GM23338 (cell line): ENCODE measurements around the gene POLG2. TPM values are rescaled to one million over a fixed set of nuclear protein-coding genes. Genes with fewer than 3 reads are reported as not detected.

Experiments
- ATAC-seq: fragments of 200-7000 bp; cut with Tn5 transposase; 3 replicates; pipeline ENCODE4 v1.9.1; 2020
- DNase-seq: peaks from one replicate; pipeline ENCODE4 v3.0.0-alpha.2; 2015; ENCODE audit warnings: low spot score
- H2AFZ ChIP-seq: fragments of 200-600 bp; sonication (generic); 2 replicates; pipeline ENCODE4 v1.8.0; 2016; ENCODE audit warnings: antibody characterized with exemption, mild to moderate bottlenecking, moderate library complexity
- H3F3A ChIP-seq: fragments of 200-600 bp; sonication (generic); replicated peaks from 2 replicates; pipeline ENCODE4 v1.8.0; 2017; ENCODE audit warnings: antibody characterized with exemption, mixed run types, low read depth
- H3K27ac ChIP-seq: fragments of 200-600 bp; sonication (generic); 2 replicates; pipeline ENCODE4 v1.6.1; 2016; ENCODE audit warnings: low read depth
- H3K27me3 ChIP-seq: fragments of 200-600 bp; sonication (generic); 2 replicates; pipeline ENCODE4 v1.8.0; 2016; ENCODE audit warnings: mild to moderate bottlenecking, mixed run types, moderate library complexity; ENCODE audit not compliant: insufficient read depth
- H3K36me3 ChIP-seq: fragments of 200-600 bp; sonication (generic); 2 replicates; pipeline ENCODE4 v1.8.0; 2016; ENCODE audit warnings: mild to moderate bottlenecking; ENCODE audit not compliant: insufficient read depth
- H3K4me1 ChIP-seq: fragments of 200-600 bp; sonication (generic); 2 replicates; pipeline ENCODE4 v1.8.0; 2016; ENCODE audit warnings: mild to moderate bottlenecking, moderate library complexity; ENCODE audit not compliant: insufficient read depth
- H3K4me2 ChIP-seq: fragments of 200-600 bp; sonication (generic); 2 replicates; pipeline ENCODE4 v1.7.1; 2017; ENCODE audit warnings: mixed run types
- H3K4me3 ChIP-seq: fragments of 200-600 bp; sonication (generic); 2 replicates; pipeline ENCODE4 v1.6.1; 2016; ENCODE audit warnings: mixed run types
- H3K79me2 ChIP-seq: fragments of 200-600 bp; sonication (generic); replicated peaks from 2 replicates; pipeline ENCODE4 v1.8.0; 2017; ENCODE audit warnings: mild to moderate bottlenecking; ENCODE audit not compliant: insufficient read depth
- H3K9me2 ChIP-seq: fragments of 200-600 bp; sonication (generic); 2 replicates; pipeline ENCODE4 v1.8.0; 2017; ENCODE audit not compliant: insufficient read depth
- H4K20me1 ChIP-seq: fragments of 200-600 bp; sonication (generic); replicated peaks from 2 replicates; pipeline ENCODE4 v1.8.0; 2017; ENCODE audit warnings: mild to moderate bottlenecking; ENCODE audit not compliant: insufficient read depth
- H3K27ac Mint-ChIP-seq: 2 replicates; pipeline ENCODE4 v1.8.0; 2020; ENCODE audit warnings: inconsistent platforms, mild to moderate bottlenecking, moderate library complexity, mixed read lengths
- H3K27me3 Mint-ChIP-seq: 3 replicates; pipeline ENCODE4 v1.8.0; 2022; ENCODE audit warnings: low read depth, mild to moderate bottlenecking, moderate library complexity, mixed read lengths, inconsistent platforms; ENCODE audit not compliant: insufficient read depth, poor library complexity
- H3K36me3 Mint-ChIP-seq: 3 replicates; pipeline ENCODE4 v1.8.0; 2021; ENCODE audit warnings: low read depth, mild to moderate bottlenecking, inconsistent platforms, moderate library complexity, mixed read lengths
- H3K4me1 Mint-ChIP-seq: 3 replicates; pipeline ENCODE4 v1.8.0; 2020; ENCODE audit warnings: mild to moderate bottlenecking, inconsistent platforms, mixed read lengths
- H3K4me3 Mint-ChIP-seq: 3 replicates; pipeline ENCODE4 v1.8.0; 2021; ENCODE audit warnings: moderate library complexity, mild to moderate bottlenecking, inconsistent platforms, mixed read lengths
- H3K9me3 Mint-ChIP-seq: 3 replicates; pipeline ENCODE4 v1.8.0; 2020; ENCODE audit warnings: moderate library complexity, mild to moderate bottlenecking, inconsistent platforms, mixed read lengths
- CREB1 ChIP-seq: fragments of 250-450 bp; sonication (Bioruptor Pico); IDR thresholded peaks from 2 replicates; pipeline ENCODE4 v1.5.0; 2020; ENCODE audit warnings: low read depth, mild to moderate bottlenecking, moderate library complexity
- EZH2 ChIP-seq: fragments of 200-600 bp; sonication (generic); IDR thresholded peaks from one replicate; pipeline ENCODE4 v1.8.0; 2017; ENCODE audit warnings: antibody characterized with exemption, mild to moderate bottlenecking, low read depth; ENCODE audit not compliant: unreplicated experiment
- EZH2phosphoT487 ChIP-seq: fragments of 200-600 bp; sonication (generic); IDR thresholded peaks from one replicate; pipeline ENCODE4 v1.8.1; 2018; ENCODE audit warnings: antibody characterized with exemption; ENCODE audit not compliant: unreplicated experiment
- JUNB ChIP-seq: IDR thresholded peaks from one replicate; pipeline ENCODE4 v1.6.1; 2016; ENCODE audit warnings: antibody characterized with exemption; ENCODE audit not compliant: unreplicated experiment
- NANOG ChIP-seq: IDR thresholded peaks from 2 replicates; pipeline ENCODE4 v1.6.1; 2016; ENCODE audit warnings: antibody characterized with exemption, borderline replicate concordance
- POLR2AphosphoS5 ChIP-seq: IDR thresholded peaks from 2 replicates; pipeline ENCODE4 v1.6.1; 2016; ENCODE audit warnings: antibody characterized with exemption, low read depth
- STAT1 ChIP-seq: IDR thresholded peaks from one replicate; pipeline ENCODE4 v1.6.1; 2016; ENCODE audit warnings: antibody characterized with exemption; ENCODE audit not compliant: unreplicated experiment
- ZNF114 ChIP-seq: fragments of 250-450 bp; sonication (Bioruptor Pico); IDR thresholded peaks from 2 replicates; pipeline ENCODE4 v1.5.0; 2020; ENCODE audit warnings: mild to moderate bottlenecking, moderate library complexity
- ZNF331 ChIP-seq: fragments of 250-450 bp; sonication (Bioruptor Pico); IDR thresholded peaks from 2 replicates; pipeline ENCODE4 v1.5.0; 2020; ENCODE audit warnings: low read depth, mild to moderate bottlenecking, moderate library complexity
- polyA plus RNA-seq: library from polyadenylated mRNA; unstranded; fragments of >200 nt; fragmentation: Nextera tagmentation; extraction: Ambion mirVana; gene quantifications from 2 replicates; pipeline ENCODE4 v1.2.1, GENCODE V29; 2016
- total RNA-seq: library from RNA; depleted of rRNA; stranded (reverse); fragments of >200 nt; shearing (Covaris generic); gene quantifications from 2 replicates; pipeline ENCODE4 v1.2.3, GENCODE V29; 2014
- TF ChIP-seq, protein P1 (sequence below): fragments of 250-450 bp; sonication (Bioruptor Pico); IDR thresholded peaks from 2 replicates; pipeline ENCODE4 v1.5.0; 2020; ENCODE audit warnings: mild to moderate bottlenecking, moderate library complexity
- TF ChIP-seq, protein P2 (sequence below): IDR thresholded peaks from 2 replicates; pipeline ENCODE4 v1.6.1; 2016; ENCODE audit warnings: antibody characterized with exemption
- TF ChIP-seq, protein P3 (sequence below), 2 experiments: fragments of 200-600 bp in 1 of 2; sonication (generic) in 1 of 2; conservative IDR thresholded peaks; 2 replicates each; pipeline versions ENCODE4 v1.5.1 to v1.6.1; 2016 to 2017; ENCODE audit warnings: antibody characterized with exemption in 2 of 2, low read depth in 2 of 2, mild to moderate bottlenecking in 2 of 2, moderate library complexity in 1 of 2
- TF ChIP-seq, protein P4 (sequence below): IDR thresholded peaks from one replicate; pipeline ENCODE4 v1.6.1; 2018; ENCODE audit warnings: antibody characterized with exemption; ENCODE audit not compliant: unreplicated experiment

The POLG2 gene
- total and polyA plus RNA-seq, 2 experiments from 2014 or later: 20.2 to 28.0 TPM

DNA sequence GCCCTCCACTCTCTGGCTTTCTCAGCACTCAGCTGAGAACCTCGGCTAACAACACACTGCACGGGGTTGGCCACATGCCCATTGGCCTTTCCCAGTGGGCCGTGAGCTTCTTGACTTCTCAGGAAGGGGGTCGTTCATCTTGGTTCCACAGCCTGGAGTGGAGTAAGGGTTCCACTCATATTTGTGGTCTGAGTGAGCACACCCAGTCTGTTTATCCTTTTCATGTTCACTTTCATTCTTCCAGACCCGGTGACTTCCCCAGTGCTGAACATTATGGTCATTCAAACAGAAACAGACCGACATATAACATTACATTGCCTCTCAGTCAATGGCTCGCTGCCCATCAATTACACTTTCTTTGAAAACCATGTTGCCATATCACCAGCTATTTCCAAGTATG, 39.7 kb downstream of the POLG2 start:
- no peak for DNase-seq
- H3K27me3 ChIP-seq: no peaks in the 10 kb centered on the region
- TF ChIP-seq CREB1 (no peak), EZH2phosphoT487 (no peak), ZNF114 (CRISPR knock-in tag) (no peak), EZH2 (no peak), NANOG (no peak), JUNB (no peak), ZNF331 (CRISPR knock-in tag) (no peak), POLR2AphosphoS5 (no peak), STAT1 (no peak)
- TF ChIP-seq, protein P1, sequence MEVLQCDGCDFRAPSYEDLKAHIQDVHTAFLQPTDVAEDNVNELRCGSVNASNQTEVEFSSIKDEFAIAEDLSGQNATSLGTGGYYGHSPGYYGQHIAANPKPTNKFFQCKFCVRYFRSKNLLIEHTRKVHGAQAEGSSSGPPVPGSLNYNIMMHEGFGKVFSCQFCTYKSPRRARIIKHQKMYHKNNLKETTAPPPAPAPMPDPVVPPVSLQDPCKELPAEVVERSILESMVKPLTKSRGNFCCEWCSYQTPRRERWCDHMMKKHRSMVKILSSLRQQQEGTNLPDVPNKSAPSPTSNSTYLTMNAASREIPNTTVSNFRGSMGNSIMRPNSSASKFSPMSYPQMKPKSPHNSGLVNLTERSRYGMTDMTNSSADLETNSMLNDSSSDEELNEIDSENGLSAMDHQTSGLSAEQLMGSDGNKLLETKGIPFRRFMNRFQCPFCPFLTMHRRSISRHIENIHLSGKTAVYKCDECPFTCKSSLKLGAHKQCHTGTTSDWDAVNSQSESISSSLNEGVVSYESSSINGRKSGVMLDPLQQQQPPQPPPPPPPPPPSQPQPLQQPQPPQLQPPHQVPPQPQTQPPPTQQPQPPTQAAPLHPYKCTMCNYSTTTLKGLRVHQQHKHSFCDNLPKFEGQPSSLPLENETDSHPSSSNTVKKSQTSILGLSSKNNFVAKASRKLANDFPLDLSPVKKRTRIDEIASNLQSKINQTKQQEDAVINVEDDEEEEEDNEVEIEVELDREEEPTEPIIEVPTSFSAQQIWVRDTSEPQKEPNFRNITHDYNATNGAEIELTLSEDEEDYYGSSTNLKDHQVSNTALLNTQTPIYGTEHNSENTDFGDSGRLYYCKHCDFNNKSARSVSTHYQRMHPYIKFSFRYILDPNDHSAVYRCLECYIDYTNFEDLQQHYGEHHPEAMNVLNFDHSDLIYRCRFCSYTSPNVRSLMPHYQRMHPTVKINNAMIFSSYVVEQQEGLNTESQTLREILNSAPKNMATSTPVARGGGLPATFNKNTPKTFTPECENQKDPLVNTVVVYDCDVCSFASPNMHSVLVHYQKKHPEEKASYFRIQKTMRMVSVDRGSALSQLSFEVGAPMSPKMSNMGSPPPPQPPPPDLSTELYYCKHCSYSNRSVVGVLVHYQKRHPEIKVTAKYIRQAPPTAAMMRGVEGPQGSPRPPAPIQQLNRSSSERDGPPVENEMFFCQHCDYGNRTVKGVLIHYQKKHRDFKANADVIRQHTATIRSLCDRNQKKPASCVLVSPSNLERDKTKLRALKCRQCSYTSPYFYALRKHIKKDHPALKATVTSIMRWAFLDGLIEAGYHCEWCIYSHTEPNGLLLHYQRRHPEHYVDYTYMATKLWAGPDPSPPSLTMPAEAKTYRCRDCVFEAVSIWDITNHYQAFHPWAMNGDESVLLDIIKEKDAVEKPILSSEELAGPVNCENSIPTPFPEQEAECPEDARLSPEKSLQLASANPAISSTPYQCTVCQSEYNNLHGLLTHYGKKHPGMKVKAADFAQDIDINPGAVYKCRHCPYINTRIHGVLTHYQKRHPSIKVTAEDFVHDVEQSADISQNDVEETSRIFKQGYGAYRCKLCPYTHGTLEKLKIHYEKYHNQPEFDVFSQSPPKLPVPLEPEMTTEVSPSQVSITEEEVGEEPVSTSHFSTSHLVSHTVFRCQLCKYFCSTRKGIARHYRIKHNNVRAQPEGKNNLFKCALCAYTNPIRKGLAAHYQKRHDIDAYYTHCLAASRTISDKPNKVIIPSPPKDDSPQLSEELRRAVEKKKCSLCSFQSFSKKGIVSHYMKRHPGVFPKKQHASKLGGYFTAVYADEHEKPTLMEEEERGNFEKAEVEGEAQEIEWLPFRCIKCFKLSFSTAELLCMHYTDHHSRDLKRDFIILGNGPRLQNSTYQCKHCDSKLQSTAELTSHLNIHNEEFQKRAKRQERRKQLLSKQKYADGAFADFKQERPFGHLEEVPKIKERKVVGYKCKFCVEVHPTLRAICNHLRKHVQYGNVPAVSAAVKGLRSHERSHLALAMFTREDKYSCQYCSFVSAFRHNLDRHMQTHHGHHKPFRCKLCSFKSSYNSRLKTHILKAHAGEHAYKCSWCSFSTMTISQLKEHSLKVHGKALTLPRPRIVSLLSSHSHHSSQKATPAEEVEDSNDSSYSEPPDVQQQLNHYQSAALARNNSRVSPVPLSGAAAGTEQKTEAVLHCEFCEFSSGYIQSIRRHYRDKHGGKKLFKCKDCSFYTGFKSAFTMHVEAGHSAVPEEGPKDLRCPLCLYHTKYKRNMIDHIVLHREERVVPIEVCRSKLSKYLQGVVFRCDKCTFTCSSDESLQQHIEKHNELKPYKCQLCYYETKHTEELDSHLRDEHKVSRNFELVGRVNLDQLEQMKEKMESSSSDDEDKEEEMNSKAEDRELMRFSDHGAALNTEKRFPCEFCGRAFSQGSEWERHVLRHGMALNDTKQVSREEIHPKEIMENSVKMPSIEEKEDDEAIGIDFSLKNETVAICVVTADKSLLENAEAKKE (CRISPR knock-in tag): no peak
- TF ChIP-seq, protein P2, sequence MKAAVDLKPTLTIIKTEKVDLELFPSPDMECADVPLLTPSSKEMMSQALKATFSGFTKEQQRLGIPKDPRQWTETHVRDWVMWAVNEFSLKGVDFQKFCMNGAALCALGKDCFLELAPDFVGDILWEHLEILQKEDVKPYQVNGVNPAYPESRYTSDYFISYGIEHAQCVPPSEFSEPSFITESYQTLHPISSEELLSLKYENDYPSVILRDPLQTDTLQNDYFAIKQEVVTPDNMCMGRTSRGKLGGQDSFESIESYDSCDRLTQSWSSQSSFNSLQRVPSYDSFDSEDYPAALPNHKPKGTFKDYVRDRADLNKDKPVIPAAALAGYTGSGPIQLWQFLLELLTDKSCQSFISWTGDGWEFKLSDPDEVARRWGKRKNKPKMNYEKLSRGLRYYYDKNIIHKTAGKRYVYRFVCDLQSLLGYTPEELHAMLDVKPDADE: no peak
- TF ChIP-seq, protein P3, sequence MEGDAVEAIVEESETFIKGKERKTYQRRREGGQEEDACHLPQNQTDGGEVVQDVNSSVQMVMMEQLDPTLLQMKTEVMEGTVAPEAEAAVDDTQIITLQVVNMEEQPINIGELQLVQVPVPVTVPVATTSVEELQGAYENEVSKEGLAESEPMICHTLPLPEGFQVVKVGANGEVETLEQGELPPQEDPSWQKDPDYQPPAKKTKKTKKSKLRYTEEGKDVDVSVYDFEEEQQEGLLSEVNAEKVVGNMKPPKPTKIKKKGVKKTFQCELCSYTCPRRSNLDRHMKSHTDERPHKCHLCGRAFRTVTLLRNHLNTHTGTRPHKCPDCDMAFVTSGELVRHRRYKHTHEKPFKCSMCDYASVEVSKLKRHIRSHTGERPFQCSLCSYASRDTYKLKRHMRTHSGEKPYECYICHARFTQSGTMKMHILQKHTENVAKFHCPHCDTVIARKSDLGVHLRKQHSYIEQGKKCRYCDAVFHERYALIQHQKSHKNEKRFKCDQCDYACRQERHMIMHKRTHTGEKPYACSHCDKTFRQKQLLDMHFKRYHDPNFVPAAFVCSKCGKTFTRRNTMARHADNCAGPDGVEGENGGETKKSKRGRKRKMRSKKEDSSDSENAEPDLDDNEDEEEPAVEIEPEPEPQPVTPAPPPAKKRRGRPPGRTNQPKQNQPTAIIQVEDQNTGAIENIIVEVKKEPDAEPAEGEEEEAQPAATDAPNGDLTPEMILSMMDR (conservative IDR thresholded peaks at IDR 0.05; ENCODE audit: low read depth in 2 of 2): no peak
- TF ChIP-seq, protein P4, sequence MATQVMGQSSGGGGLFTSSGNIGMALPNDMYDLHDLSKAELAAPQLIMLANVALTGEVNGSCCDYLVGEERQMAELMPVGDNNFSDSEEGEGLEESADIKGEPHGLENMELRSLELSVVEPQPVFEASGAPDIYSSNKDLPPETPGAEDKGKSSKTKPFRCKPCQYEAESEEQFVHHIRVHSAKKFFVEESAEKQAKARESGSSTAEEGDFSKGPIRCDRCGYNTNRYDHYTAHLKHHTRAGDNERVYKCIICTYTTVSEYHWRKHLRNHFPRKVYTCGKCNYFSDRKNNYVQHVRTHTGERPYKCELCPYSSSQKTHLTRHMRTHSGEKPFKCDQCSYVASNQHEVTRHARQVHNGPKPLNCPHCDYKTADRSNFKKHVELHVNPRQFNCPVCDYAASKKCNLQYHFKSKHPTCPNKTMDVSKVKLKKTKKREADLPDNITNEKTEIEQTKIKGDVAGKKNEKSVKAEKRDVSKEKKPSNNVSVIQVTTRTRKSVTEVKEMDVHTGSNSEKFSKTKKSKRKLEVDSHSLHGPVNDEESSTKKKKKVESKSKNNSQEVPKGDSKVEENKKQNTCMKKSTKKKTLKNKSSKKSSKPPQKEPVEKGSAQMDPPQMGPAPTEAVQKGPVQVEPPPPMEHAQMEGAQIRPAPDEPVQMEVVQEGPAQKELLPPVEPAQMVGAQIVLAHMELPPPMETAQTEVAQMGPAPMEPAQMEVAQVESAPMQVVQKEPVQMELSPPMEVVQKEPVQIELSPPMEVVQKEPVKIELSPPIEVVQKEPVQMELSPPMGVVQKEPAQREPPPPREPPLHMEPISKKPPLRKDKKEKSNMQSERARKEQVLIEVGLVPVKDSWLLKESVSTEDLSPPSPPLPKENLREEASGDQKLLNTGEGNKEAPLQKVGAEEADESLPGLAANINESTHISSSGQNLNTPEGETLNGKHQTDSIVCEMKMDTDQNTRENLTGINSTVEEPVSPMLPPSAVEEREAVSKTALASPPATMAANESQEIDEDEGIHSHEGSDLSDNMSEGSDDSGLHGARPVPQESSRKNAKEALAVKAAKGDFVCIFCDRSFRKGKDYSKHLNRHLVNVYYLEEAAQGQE: no peak
- Mint-ChIP-seq H3K4me3 (no peak overlapping the region), H3K27me3 (peaks cover 2% of the 10 kb centered on the region), H3K27ac (no peak overlapping the region), H3K4me1 (no peaks in the 10 kb centered on the region; the same call in 2 of the 3 replicates), H3K36me3 (no peaks in the 10 kb centered on the region), H3K9me3 (no peaks in the 10 kb centered on the region)
- no peaks in the 10 kb centered on the region for H4K20me1 ChIP-seq
- no peaks in the 10 kb centered on the region for H3K79me2 ChIP-seq
- no peak overlapping the region for H3K27ac ChIP-seq
- H2AFZ ChIP-seq: no peak overlapping the region
- H3F3A ChIP-seq: no peaks in the 10 kb centered on the region
- H3K4me2 ChIP-seq: no peak overlapping the region
- no peaks in the 10 kb centered on the region for H3K36me3 ChIP-seq
- H3K4me3 ChIP-seq: no peak overlapping the region
- no peaks in the 10 kb centered on the region for H3K9me2 ChIP-seq
- no peak for ATAC-seq
- H3K4me1 ChIP-seq: no peaks in the 10 kb centered on the region
